Measurements from ENCODE around the gene EXOSC5. TPM values are rescaled to one million over a fixed set of nuclear protein-coding genes. Genes with fewer than 3 reads are reported as not detected.

EXOSC5 gene
- total and polyA plus RNA-seq, 2 of the 4 experiments (the other 2 are of a cell fraction): 19.0 to 25.2 TPM

- H3K4me2 ChIP-seq (ENCODE audit: low read depth, low read length): peak overlapping the region; percentile 24
- peak overlapping the region; percentile 98 for H2BK5ac ChIP-seq (ENCODE audit: low read depth, low read length, poor library complexity, severe bottlenecking)
- peak overlapping the region; percentile 46 to 88; a peak in 3 of 4 replicates for H4K8ac ChIP-seq (ENCODE audit: low read depth in 2 of 2, low read length in 2 of 2)
- H4K91ac ChIP-seq (ENCODE audit: insufficient read depth, low read depth, low read length): peak overlapping the region; percentile 94
- peak overlapping the region; percentile 72; the same call in 2 of the 3 replicates for H2BK15ac ChIP-seq (ENCODE audit: low read depth, low read length)
- H3K36me3 ChIP-seq (ENCODE audit: control insufficient read depth, insufficient read depth, low read length): no peaks in the 10 kb centered on the region
- ATAC-seq (ENCODE audit: low read depth) (peak; percentile 51), DNase-seq (peak; percentile 96)
- peaks cover 16% of the 10 kb centered on the region for H3K4me1 ChIP-seq (ENCODE audit: control insufficient read depth, insufficient read depth, low read length)
- peak overlapping the region; percentile 93 for H2BK120ac ChIP-seq (ENCODE audit: low read depth, low read length)
- H2BK20ac ChIP-seq (ENCODE audit: low read depth, low read length): peak overlapping the region; percentile 80
- H3K9me3 ChIP-seq (ENCODE audit: control insufficient read depth, insufficient read depth, low read length): no peaks in the 10 kb centered on the region
- no peaks in the 10 kb centered on the region for H3K27me3 ChIP-seq (ENCODE audit: control insufficient read depth, insufficient read depth, low read length)
- H3K56ac ChIP-seq (ENCODE audit: extremely low read depth, insufficient read depth, low read length): peak overlapping the region; percentile 5
- 18% methylated on average over 4 of the region's 6 CpGs; no CpG with 5 or more reads in 1 of the 2 experiments for WGBS, 2 experiments (ENCODE audit: extremely low coverage in 2 of 2, insufficient read length in 1 of 2)
- H3K9ac ChIP-seq (ENCODE audit: low read depth, low read length): peak overlapping the region; percentile 33
- H3K27ac ChIP-seq (ENCODE audit: insufficient read depth, low read length): peak overlapping the region; percentile 96
- H2AK5ac ChIP-seq (ENCODE audit: low read depth, low read length): peak overlapping the region; percentile 95
- no peaks in the 10 kb centered on the region for H4K20me1 ChIP-seq (ENCODE audit: insufficient read depth, low read length)
- H3K79me1 ChIP-seq (ENCODE audit: low read depth in 1 of 2, low read length in 2 of 2): peaks cover 30 to 50% of the 10 kb centered on the region in 2 experiments
- ChIA-PET POLR2A (ENCODE audit: unreplicated experiment) (interaction anchor here (0.7 kb wide), 1 partner anchor 36 kb away, joined by 4 read pairs; no protein-coding TSS in a partner anchor), CTCF (no interaction called here)
- intact Hi-C loops (cut with micrococcal nuclease): no loop called here
- H3K23ac ChIP-seq (ENCODE audit: low read depth, low read length): peak overlapping the region; percentile 86
- dilution Hi-C loops (cut with HindIII; ENCODE audit: low sequenced_read_pairs, unreplicated experiment): no loop called here
- H2AFZ ChIP-seq (replicated peaks; ENCODE audit: low read length, poor library complexity): peak overlapping the region; percentile 64
- H4K5ac ChIP-seq (ENCODE audit: low read depth, low read length): peak overlapping the region; percentile 87
- H3K14ac ChIP-seq (replicated peaks; ENCODE audit: low read depth, low read length): peak overlapping the region; percentile 76
- H3K9me1 ChIP-seq (ENCODE audit: insufficient read depth, low read length): peaks cover 7% of the 10 kb centered on the region; the same call in 1 of the 2 replicates
- H3K18ac ChIP-seq (ENCODE audit: low read depth, low read length): peak overlapping the region; percentile 84
- TF ChIP-seq FOS (IDR thresholded peaks at IDR 0.05; ENCODE audit: low read depth, low read length) (peak; percentile 63; the same call in 1 of the 2 replicates), RAD21 (IDR thresholded peaks at IDR 0.05; ENCODE audit: low read length) (no peak), NFE2L2 (IDR thresholded peaks at IDR 0.05; ENCODE audit: low read depth, low read length) (peak; percentile 80), POLR2A (IDR thresholded peaks at IDR 0.05; ENCODE audit: low read depth, low read length) (0 out of 2 replicates have a peak, but pooled peaks have one; percentile 21)
- BruUV-seq (replicated peaks): no TSS peak
- in situ Hi-C loops (cut with MboI; ENCODE audit: low sequenced_read_pairs): no loop called here
- peak overlapping the region; percentile 70 for H2AK9ac ChIP-seq (replicated peaks; ENCODE audit: low read depth, low read length, poor library complexity)
- no peak overlapping the region for H3K4me3 ChIP-seq (ENCODE audit: insufficient read depth, low read depth, low read length)
- H3K4ac ChIP-seq (ENCODE audit: low read depth, low read length): peak overlapping the region; percentile 91
These were observed 29.3 kb downstream of the EXOSC5 start for GRCh38 chr19:41367848-41368301.
